WTC11 (cell line): ENCODE results near the gene FMOD. TPM values are rescaled to one million over a fixed set of nuclear protein-coding genes. Genes with fewer than 3 reads are reported as not detected.

ENCODE experiments used
- ATAC-seq: fragments of 200-7000 bp; cut with Tn5 transposase; 2 replicates; pipeline ENCODE4 v1.10.0; 2021; ENCODE audit warnings: mild to moderate bottlenecking, moderate library complexity
- CTCF ChIA-PET: fragments of 300-600 bp; sonication (Branson Sonifier 250); formaldehyde crosslinking; loops from one replicate; lab custom pipeline; 2021; ENCODE audit warnings: antibody characterized with exemption; lab: Charles Lee
- POLR2A ChIA-PET: fragments of 350-600 bp; sonication (Branson Sonifier 250); formaldehyde crosslinking; loops from one replicate; lab custom pipeline; 2021; ENCODE audit warnings: antibody characterized with exemption; lab: Charles Lee
- DNase-seq: peaks from one replicate; pipeline ENCODE4 v3.0.0; 2021; ENCODE audit warnings: low spot score
- H3K27ac Mint-ChIP-seq: 2 replicates; pipeline ENCODE4 v1.8.0; 2021; ENCODE audit warnings: mixed read lengths
- H3K27me3 Mint-ChIP-seq: 2 replicates; pipeline ENCODE4 v1.8.0; 2021; ENCODE audit warnings: low read depth, mild to moderate bottlenecking, moderate library complexity, mixed read lengths
- H3K36me3 Mint-ChIP-seq: 2 replicates; pipeline ENCODE4 v1.8.0; 2021; ENCODE audit warnings: mixed read lengths
- H3K4me1 Mint-ChIP-seq: 2 replicates; pipeline ENCODE4 v1.8.0; 2022; ENCODE audit warnings: mixed read lengths
- H3K4me3 Mint-ChIP-seq: 2 replicates; pipeline ENCODE4 v1.8.0; 2021; ENCODE audit warnings: mild to moderate bottlenecking, moderate library complexity, mixed read lengths
- H3K9me3 Mint-ChIP-seq: 2 replicates; pipeline ENCODE4 v1.8.0; 2021; ENCODE audit warnings: mixed read lengths
- ATF2 ChIP-seq: sonication (generic); formaldehyde crosslinking; IDR thresholded peaks from 2 replicates; pipeline ENCODE4 v1.8.1; 2022; ENCODE audit warnings: low read depth, missing genetic modification reagents, borderline replicate concordance
- CREM ChIP-seq: sonication (generic); formaldehyde crosslinking; IDR thresholded peaks from 2 replicates; pipeline ENCODE4 v1.8.1; 2022; ENCODE audit warnings: mild to moderate bottlenecking, missing genetic modification reagents, moderate library complexity
- FOXK1 ChIP-seq: sonication (generic); formaldehyde crosslinking; IDR thresholded peaks from 2 replicates; pipeline ENCODE4 v1.8.0; 2022; ENCODE audit warnings: mild to moderate bottlenecking, moderate library complexity, missing genetic modification reagents
- FOXP1 ChIP-seq: sonication (generic); formaldehyde crosslinking; IDR thresholded peaks from 2 replicates; pipeline ENCODE4 v1.8.0; 2022; ENCODE audit warnings: missing genetic modification reagents, mild to moderate bottlenecking, moderate library complexity, borderline replicate concordance
- GTF2I ChIP-seq: fragments of 250-450 bp; sonication (Bioruptor Pico); conservative IDR thresholded peaks from 2 replicates; pipeline ENCODE4 v1.4.0; 2021; ENCODE audit warnings: mild to moderate bottlenecking
- JUN ChIP-seq: sonication (generic); formaldehyde crosslinking; IDR thresholded peaks from 2 replicates; pipeline ENCODE4 v1.8.0; 2023; ENCODE audit warnings: mild to moderate bottlenecking, missing genetic modification reagents
- MYBL2 ChIP-seq: sonication (generic); formaldehyde crosslinking; IDR thresholded peaks from 2 replicates; pipeline ENCODE4 v1.8.1; 2023; ENCODE audit warnings: mild to moderate bottlenecking, moderate library complexity, missing genetic modification reagents
- NFYB ChIP-seq: sonication (generic); formaldehyde crosslinking; conservative IDR thresholded peaks from 2 replicates; pipeline ENCODE4 v1.8.0; 2022; ENCODE audit warnings: low read depth, missing genetic modification reagents
- NR1H2 ChIP-seq: sonication (generic); formaldehyde crosslinking; IDR thresholded peaks from 2 replicates; pipeline ENCODE4 v1.9.0; 2021; ENCODE audit warnings: mild to moderate bottlenecking, moderate library complexity, missing genetic modification reagents
- NR3C1 ChIP-seq: sonication (generic); formaldehyde crosslinking; conservative IDR thresholded peaks from 2 replicates; pipeline ENCODE4 v1.8.1; 2023; ENCODE audit warnings: low read depth, mild to moderate bottlenecking, missing genetic modification reagents
- RELA ChIP-seq: sonication (generic); formaldehyde crosslinking; IDR thresholded peaks from 2 replicates; pipeline ENCODE4 v1.8.1; 2022; ENCODE audit warnings: missing genetic modification reagents, mild to moderate bottlenecking, borderline replicate concordance
- SP1 ChIP-seq: sonication (generic); formaldehyde crosslinking; conservative IDR thresholded peaks from 2 replicates; pipeline ENCODE4 v1.8.1; 2022; ENCODE audit warnings: missing genetic modification reagents
- TP53 ChIP-seq: sonication (generic); formaldehyde crosslinking; IDR thresholded peaks from 2 replicates; pipeline ENCODE4 v1.8.1; 2023; ENCODE audit warnings: mild to moderate bottlenecking, missing genetic modification reagents
- ZNF263 ChIP-seq: sonication (generic); formaldehyde crosslinking; IDR thresholded peaks from 2 replicates; pipeline ENCODE4 v1.8.1; 2022; ENCODE audit warnings: low read depth, mild to moderate bottlenecking, moderate library complexity, missing genetic modification reagents
- ZNF396 ChIP-seq: fragments of 250-450 bp; sonication (Bioruptor Pico); IDR thresholded peaks from 2 replicates; pipeline ENCODE4 v1.8.0; 2021; ENCODE audit warnings: mild to moderate bottlenecking, moderate library complexity, borderline replicate concordance
- ZNF671 ChIP-seq: fragments of 250-450 bp; sonication (Bioruptor Pico); IDR thresholded peaks from 2 replicates; pipeline ENCODE4 v1.8.0; 2021; ENCODE audit warnings: mild to moderate bottlenecking
- total RNA-seq: library from RNA; stranded (reverse); gene quantifications from 3 replicates; pipeline ENCODE4 v1.2.3, GENCODE V29; 2021
- TF ChIP-seq, protein P1 (sequence below): sonication (generic); formaldehyde crosslinking; IDR thresholded peaks from 2 replicates; pipeline ENCODE4 v1.8.1; 2022; ENCODE audit warnings: mild to moderate bottlenecking, moderate library complexity, missing genetic modification reagents
- TF ChIP-seq, protein P2 (sequence below): sonication (generic); formaldehyde crosslinking; IDR thresholded peaks from 2 replicates; pipeline ENCODE4 v1.8.0; 2022; ENCODE audit warnings: mild to moderate bottlenecking, missing genetic modification reagents
- TF ChIP-seq, protein P3 (sequence below): sonication (generic); formaldehyde crosslinking; IDR thresholded peaks from 2 replicates; pipeline ENCODE4 v1.8.0; 2022; ENCODE audit warnings: mild to moderate bottlenecking, missing genetic modification reagents

FMOD gene
- total RNA-seq, 1 experiment from 2014 or later: 0.79 TPM

- H3K4me3 Mint-ChIP-seq: no peak overlapping the region
- H3K4me1 Mint-ChIP-seq: peaks cover 28% of the 10 kb centered on the region
- ChIA-PET POLR2A (no interaction called here), CTCF (interaction anchor here (1.3 to 2.0 kb wide), 2 partner anchors 24 to 51 kb away, joined by 4 to 6 read pairs; no protein-coding TSS in a partner anchor)
- H3K27me3 Mint-ChIP-seq: peaks cover 21% of the 10 kb centered on the region
- H3K27ac Mint-ChIP-seq: no peak overlapping the region
- no peak for ATAC-seq
- no peaks in the 10 kb centered on the region for H3K9me3 Mint-ChIP-seq
- TF ChIP-seq, protein P1, sequence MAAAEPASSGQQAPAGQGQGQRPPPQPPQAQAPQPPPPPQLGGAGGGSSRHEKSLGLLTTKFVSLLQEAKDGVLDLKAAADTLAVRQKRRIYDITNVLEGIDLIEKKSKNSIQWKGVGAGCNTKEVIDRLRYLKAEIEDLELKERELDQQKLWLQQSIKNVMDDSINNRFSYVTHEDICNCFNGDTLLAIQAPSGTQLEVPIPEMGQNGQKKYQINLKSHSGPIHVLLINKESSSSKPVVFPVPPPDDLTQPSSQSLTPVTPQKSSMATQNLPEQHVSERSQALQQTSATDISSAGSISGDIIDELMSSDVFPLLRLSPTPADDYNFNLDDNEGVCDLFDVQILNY: no peak
- TF ChIP-seq ZNF396: no peak
- TF ChIP-seq NR1H2: no peak
- no peak for TF ChIP-seq CREM (CRISPR knock-in tag)
- no peak for TF ChIP-seq MYBL2 (CRISPR knock-in tag)
- TF ChIP-seq, protein P2, sequence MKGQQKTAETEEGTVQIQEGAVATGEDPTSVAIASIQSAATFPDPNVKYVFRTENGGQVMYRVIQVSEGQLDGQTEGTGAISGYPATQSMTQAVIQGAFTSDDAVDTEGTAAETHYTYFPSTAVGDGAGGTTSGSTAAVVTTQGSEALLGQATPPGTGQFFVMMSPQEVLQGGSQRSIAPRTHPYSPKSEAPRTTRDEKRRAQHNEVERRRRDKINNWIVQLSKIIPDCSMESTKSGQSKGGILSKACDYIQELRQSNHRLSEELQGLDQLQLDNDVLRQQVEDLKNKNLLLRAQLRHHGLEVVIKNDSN: no peak
- no peak for TF ChIP-seq FOXP1 (CRISPR knock-in tag)
- TF ChIP-seq JUN (CRISPR knock-in tag): no peak
- DNase-seq: no peak
- H3K36me3 Mint-ChIP-seq: no peaks in the 10 kb centered on the region
These were observed 19.7 kb downstream of the FMOD start for GRCh38 chr1:203331224-203331623.

- POLR2A ChIA-PET: no interaction called here
- no peaks in the 10 kb centered on the region for H3K9me3 Mint-ChIP-seq
- peaks cover 50% of the 10 kb centered on the region for H3K4me1 Mint-ChIP-seq
- TF ChIP-seq TP53 (CRISPR knock-in tag): no peak
- 0 out of 2 replicates have a peak overlapping the region, but pooled peaks have one; percentile 1 for H3K27ac Mint-ChIP-seq
- peaks cover 46% of the 10 kb centered on the region for H3K27me3 Mint-ChIP-seq
- DNase-seq: peak; percentile 21
- no peaks in the 10 kb centered on the region for H3K36me3 Mint-ChIP-seq
- CTCF ChIA-PET: interaction anchor here (0.7 to 5.6 kb wide), 8 partner anchors 8 to 175 kb away, joined by 3 to 99 read pairs (median 7); partner anchors contain the start of gene FMOD
- no peak for ATAC-seq
- peak overlapping the region; percentile 69 for H3K4me3 Mint-ChIP-seq
These were observed 22.2 kb downstream of the FMOD start for GRCh38 chr1:203328714-203329122.

- POLR2A ChIA-PET: interaction anchor here (1.0 to 3.6 kb wide), 4 partner anchors 11 to 37 kb away, joined by 3 to 37 read pairs (median 4); partner anchors contain the start of gene BTG2
- TF ChIP-seq MYBL2 (CRISPR knock-in tag): 0 out of 2 replicates have a peak, but pooled peaks have one; percentile 24
- TF ChIP-seq FOXP1 (CRISPR knock-in tag): 0 out of 2 replicates have a peak, but pooled peaks have one; percentile 44
- 0 out of 2 replicates have a peak, but pooled peaks have one; percentile 20 for TF ChIP-seq SP1 (CRISPR knock-in tag)
- peak; percentile 65 for TF ChIP-seq GTF2I (CRISPR knock-in tag)
- TF ChIP-seq ATF2 (CRISPR knock-in tag): no peak
- CTCF ChIA-PET: interaction anchor here (0.7 to 5.6 kb wide), 31 partner anchors 9 to 360 kb away, joined by 3 to 99 read pairs (median 4); partner anchors contain the start of genes ADORA1, BTG2 and FMOD
- Mint-ChIP-seq H3K27ac (peak overlapping the region; percentile 90), H3K27me3 (peaks cover 54% of the 10 kb centered on the region), H3K9me3 (no peaks in the 10 kb centered on the region), H3K4me3 (peak overlapping the region; percentile 69), H3K36me3 (no peaks in the 10 kb centered on the region), H3K4me1 (peaks cover 50% of the 10 kb centered on the region)
- DNase-seq (no peak), ATAC-seq (peak; percentile 50)
These were observed 23.1 kb downstream of the FMOD start for GRCh38 chr1:203327684-203328457.

GRCh38 chr1:203326830-203327683 lies 23.9 kb downstream of the FMOD start:
- CTCF ChIA-PET: interaction anchor here (0.7 to 5.6 kb wide), 30 partner anchors 8 to 359 kb away, joined by 3 to 99 read pairs (median 4); partner anchors contain the start of genes ADORA1 and BTG2
- no peak overlapping the region for H3K27ac Mint-ChIP-seq
- H3K4me1 Mint-ChIP-seq: peaks cover 50% of the 10 kb centered on the region
- DNase-seq (peak; percentile 91), ATAC-seq (peak; percentile 85)
- H3K27me3 Mint-ChIP-seq: peaks cover 62% of the 10 kb centered on the region
- H3K9me3 Mint-ChIP-seq: no peaks in the 10 kb centered on the region
- no peaks in the 10 kb centered on the region for H3K36me3 Mint-ChIP-seq
- POLR2A ChIA-PET: interaction anchor here (1.0 to 3.6 kb wide), 4 partner anchors 10 to 36 kb away, joined by 3 to 37 read pairs (median 4); partner anchors contain the start of gene BTG2
- peak overlapping the region; percentile 69 for H3K4me3 Mint-ChIP-seq
- TF ChIP-seq ZNF263 (CRISPR knock-in tag): peak; percentile 57; the same call in 1 of the 2 replicates
- TF ChIP-seq ZNF671 (CRISPR knock-in tag): no peak
- 0 out of 2 replicates have a peak, but pooled peaks have one; percentile 52 for TF ChIP-seq FOXK1 (CRISPR knock-in tag)
- TF ChIP-seq, protein P3, sequence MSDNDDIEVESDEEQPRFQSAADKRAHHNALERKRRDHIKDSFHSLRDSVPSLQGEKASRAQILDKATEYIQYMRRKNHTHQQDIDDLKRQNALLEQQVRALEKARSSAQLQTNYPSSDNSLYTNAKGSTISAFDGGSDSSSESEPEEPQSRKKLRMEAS: peak; percentile 16; the same call in 1 of the 2 replicates
- 0 out of 2 replicates have a peak, but pooled peaks have one; percentile 34 for TF ChIP-seq RELA
- TF ChIP-seq NFYB (CRISPR knock-in tag): peak; percentile 68
- no peak for TF ChIP-seq NR3C1 (CRISPR knock-in tag)
